ENCODE results near the gene FBXO42. TPM values are rescaled to one million over a fixed set of nuclear protein-coding genes. Genes with fewer than 3 reads are reported as not detected.
A peak's percentile ranks its signal among the peaks of the same experiment; 100 is the strongest.
"Not testable (repeated sequence)": the region's sequence is repeated elsewhere in the genome, so short reads cannot be mapped to it uniquely, and the experiment has no call there.

Gene FBXO42
- total RNA-seq, 1 donor from 2014 or later, result 18.5 TPM

- no peaks in the 10 kb centered on the region for H3K4me1 Mint-ChIP-seq (ENCODE audit: low read depth)
- peaks cover 40% of the 10 kb centered on the region for H3K27me3 Mint-ChIP-seq (ENCODE audit: low read depth)
- H3K27ac Mint-ChIP-seq, result no peak overlapping the region
- H3K36me3 Mint-ChIP-seq (ENCODE audit: low read depth), result peaks cover 4% of the 10 kb centered on the region
- intact Hi-C loops (cut with micrococcal nuclease), result no loop called here
- no peaks in the 10 kb centered on the region for H3K9me3 Mint-ChIP-seq
- DNase-seq (ENCODE audit: low spot score), result no peak
- no peak overlapping the region for H3K4me3 Mint-ChIP-seq (ENCODE audit: low read depth)
Observed at GRCh38 chr1:16226129-16226489, 126.2 kb downstream of the FBXO42 start.

GRCh38 chr1:16224472-16224871, 127.8 kb downstream of the FBXO42 start:
- H3K9me3 Mint-ChIP-seq, result no peaks in the 10 kb centered on the region
- no peak for DNase-seq (ENCODE audit: low spot score)
- H3K27ac Mint-ChIP-seq, result no peak overlapping the region
- no peak overlapping the region for H3K4me3 Mint-ChIP-seq (ENCODE audit: low read depth)
- H3K36me3 Mint-ChIP-seq (ENCODE audit: low read depth), result peaks cover 4% of the 10 kb centered on the region
- H3K4me1 Mint-ChIP-seq (ENCODE audit: low read depth), result peaks cover 7% of the 10 kb centered on the region
- intact Hi-C loops (cut with micrococcal nuclease), result no loop called here
- H3K27me3 Mint-ChIP-seq (ENCODE audit: low read depth), result peaks cover 40% of the 10 kb centered on the region

- DNase-seq (ENCODE audit: low spot score); intact Hi-C loops (cut with micrococcal nuclease); H3K4me1 Mint-ChIP-seq (ENCODE audit: low read depth); H3K36me3 Mint-ChIP-seq (ENCODE audit: low read depth); H3K27ac Mint-ChIP-seq; H3K9me3 Mint-ChIP-seq; H3K4me3 Mint-ChIP-seq (ENCODE audit: low read depth): not testable (repeated sequence)
- peaks cover 28% of the 10 kb centered on the region for H3K27me3 Mint-ChIP-seq (ENCODE audit: low read depth)
Observed at GRCh38 chr1:16222716-16223115, 129.6 kb downstream of the FBXO42 start.

- Mint-ChIP-seq H3K4me3 (ENCODE audit: low read depth) (no peak overlapping the region), H3K9me3 (no peaks in the 10 kb centered on the region)
Observed at GRCh38 chr1:16221499-16221898, 130.8 kb downstream of the FBXO42 start.

GRCh38 chr1:16219968-16220500, 132.2 kb downstream of the FBXO42 start:
- no peaks in the 10 kb centered on the region for H3K36me3 Mint-ChIP-seq (ENCODE audit: low read depth)
- no peaks in the 10 kb centered on the region for H3K9me3 Mint-ChIP-seq
- no peak for DNase-seq (ENCODE audit: low spot score)
- intact Hi-C loops (cut with micrococcal nuclease), result no loop called here
- H3K27me3 Mint-ChIP-seq (ENCODE audit: low read depth), result peaks cover 11% of the 10 kb centered on the region
- H3K4me1 Mint-ChIP-seq (ENCODE audit: low read depth), result peaks cover 14% of the 10 kb centered on the region
- no peak overlapping the region for H3K4me3 Mint-ChIP-seq (ENCODE audit: low read depth)
- no peak overlapping the region for H3K27ac Mint-ChIP-seq

More at GRCh38 chr1:16221499-16221898, 130.8 kb downstream of the FBXO42 start:
- Mint-ChIP-seq H3K36me3 (ENCODE audit: low read depth) (peaks cover 4% of the 10 kb centered on the region), H3K27me3 (ENCODE audit: low read depth) (peaks cover 18% of the 10 kb centered on the region), H3K27ac (no peak overlapping the region), H3K4me1 (ENCODE audit: low read depth) (peaks cover 9% of the 10 kb centered on the region)
- intact Hi-C loops (cut with micrococcal nuclease), result no loop called here
- DNase-seq (ENCODE audit: low spot score), result no peak

- DNase-seq (ENCODE audit: low spot score), result no peak
- no peak overlapping the region for H3K4me3 Mint-ChIP-seq (ENCODE audit: low read depth)
- H3K36me3 Mint-ChIP-seq (ENCODE audit: low read depth), result no peaks in the 10 kb centered on the region
- no peaks in the 10 kb centered on the region for H3K9me3 Mint-ChIP-seq
- H3K4me1 Mint-ChIP-seq (ENCODE audit: low read depth), result peaks cover 14% of the 10 kb centered on the region
- no peak overlapping the region for H3K27ac Mint-ChIP-seq
- peaks cover 8% of the 10 kb centered on the region for H3K27me3 Mint-ChIP-seq (ENCODE audit: low read depth)
- intact Hi-C loops (cut with micrococcal nuclease), result no loop called here
Observed at GRCh38 chr1:16218674-16219071, 133.6 kb downstream of the FBXO42 start.

- intact Hi-C loops (cut with micrococcal nuclease), result no loop called here
- H3K9me3 Mint-ChIP-seq, result no peaks in the 10 kb centered on the region
- no peak for DNase-seq (ENCODE audit: low spot score)
- peak overlapping the region; percentile 24 for H3K4me3 Mint-ChIP-seq (ENCODE audit: low read depth)
- peaks cover 8% of the 10 kb centered on the region for H3K27me3 Mint-ChIP-seq (ENCODE audit: low read depth)
- no peaks in the 10 kb centered on the region for H3K36me3 Mint-ChIP-seq (ENCODE audit: low read depth)
- H3K4me1 Mint-ChIP-seq (ENCODE audit: low read depth), result peaks cover 14% of the 10 kb centered on the region
- no peak overlapping the region for H3K27ac Mint-ChIP-seq
Observed at GRCh38 chr1:16218014-16218673, 134.1 kb downstream of the FBXO42 start.

- no peaks in the 10 kb centered on the region for H3K9me3 Mint-ChIP-seq
- intact Hi-C loops (cut with micrococcal nuclease), result loop anchor here (1.0 to 2.0 kb wide), 2 partner anchors 10 to 20 kb away; partner anchors contain the start of gene CPLANE2
- H3K27ac Mint-ChIP-seq, result no peak overlapping the region
- H3K27me3 Mint-ChIP-seq (ENCODE audit: low read depth), result peaks cover 8% of the 10 kb centered on the region
- DNase-seq (ENCODE audit: low spot score), result peak; percentile 92
- no peaks in the 10 kb centered on the region for H3K36me3 Mint-ChIP-seq (ENCODE audit: low read depth)
- H3K4me3 Mint-ChIP-seq (ENCODE audit: low read depth), result peak overlapping the region; percentile 80
- peaks cover 14% of the 10 kb centered on the region for H3K4me1 Mint-ChIP-seq (ENCODE audit: low read depth)
Observed at GRCh38 chr1:16217061-16217785, 135.1 kb downstream of the FBXO42 start.

- no peaks in the 10 kb centered on the region for H3K9me3 Mint-ChIP-seq
- peaks cover 14% of the 10 kb centered on the region for H3K4me1 Mint-ChIP-seq (ENCODE audit: low read depth)
- DNase-seq (ENCODE audit: low spot score), result peak; percentile 48
- no peaks in the 10 kb centered on the region for H3K27me3 Mint-ChIP-seq (ENCODE audit: low read depth)
- peak overlapping the region; percentile 80 for H3K4me3 Mint-ChIP-seq (ENCODE audit: low read depth)
- intact Hi-C loops (cut with micrococcal nuclease), result loop anchor here (2.0 kb wide), 1 partner anchor 21 kb away; the partner anchor contains the start of gene CPLANE2
- H3K36me3 Mint-ChIP-seq (ENCODE audit: low read depth), result no peaks in the 10 kb centered on the region
- H3K27ac Mint-ChIP-seq, result no peak overlapping the region
Observed at GRCh38 chr1:16215882-16216753, 136.2 kb downstream of the FBXO42 start.

- DNase-seq (ENCODE audit: low spot score); H3K27me3 Mint-ChIP-seq (ENCODE audit: low read depth); H3K4me3 Mint-ChIP-seq (ENCODE audit: low read depth); intact Hi-C loops (cut with micrococcal nuclease); H3K36me3 Mint-ChIP-seq (ENCODE audit: low read depth); H3K27ac Mint-ChIP-seq; H3K9me3 Mint-ChIP-seq: not testable (repeated sequence)
- peaks cover 14% of the 10 kb centered on the region for H3K4me1 Mint-ChIP-seq (ENCODE audit: low read depth)
Observed at GRCh38 chr1:16215240-16215639, 137.0 kb downstream of the FBXO42 start.

GRCh38 chr1:16213544-16213943, 138.7 kb downstream of the FBXO42 start:
- H3K27ac Mint-ChIP-seq; DNase-seq (ENCODE audit: low spot score); H3K4me3 Mint-ChIP-seq (ENCODE audit: low read depth); H3K36me3 Mint-ChIP-seq (ENCODE audit: low read depth); intact Hi-C loops (cut with micrococcal nuclease); H3K4me1 Mint-ChIP-seq (ENCODE audit: low read depth); H3K27me3 Mint-ChIP-seq (ENCODE audit: low read depth); H3K9me3 Mint-ChIP-seq: not testable (repeated sequence)

- no peaks in the 10 kb centered on the region for H3K27me3 Mint-ChIP-seq (ENCODE audit: low read depth)
- peaks cover 7% of the 10 kb centered on the region for H3K4me1 Mint-ChIP-seq (ENCODE audit: low read depth)
- no peaks in the 10 kb centered on the region for H3K9me3 Mint-ChIP-seq
- H3K36me3 Mint-ChIP-seq (ENCODE audit: low read depth), result no peaks in the 10 kb centered on the region
- DNase-seq (ENCODE audit: low spot score), result no peak
- no peak overlapping the region for H3K4me3 Mint-ChIP-seq (ENCODE audit: low read depth)
- intact Hi-C loops (cut with micrococcal nuclease), result no loop called here
- H3K27ac Mint-ChIP-seq, result no peak overlapping the region
Observed at GRCh38 chr1:16213013-16213412, 139.3 kb downstream of the FBXO42 start.

All from activated T-helper 2 cell treated with anti-CD3 and anti-CD28 coated beads, Interferon-gamma antibody, Interleukin-2, Interleukin-4, amounts not matched to agents 10 μg/mL and 5 μg/mL and 100 μg/mL, durations not matched to agents 14 hours and 24 hours and 36 hours (primary cell).